Measurements from ENCODE around the gene PCDHB8. TPM values are rescaled to one million over a fixed set of nuclear protein-coding genes. Genes with fewer than 3 reads are reported as not detected.
A peak's percentile ranks its signal among the peaks of the same experiment; 100 is the strongest.
"Not testable (repeated sequence)": the region's sequence is repeated elsewhere in the genome, so short reads cannot be mapped to it uniquely, and the experiment has no call there.

The PCDHB8 gene
- total RNA-seq, 4 donors from 2014 or later, result 0.10 to 1.2 (median 0.76) TPM

DNA sequence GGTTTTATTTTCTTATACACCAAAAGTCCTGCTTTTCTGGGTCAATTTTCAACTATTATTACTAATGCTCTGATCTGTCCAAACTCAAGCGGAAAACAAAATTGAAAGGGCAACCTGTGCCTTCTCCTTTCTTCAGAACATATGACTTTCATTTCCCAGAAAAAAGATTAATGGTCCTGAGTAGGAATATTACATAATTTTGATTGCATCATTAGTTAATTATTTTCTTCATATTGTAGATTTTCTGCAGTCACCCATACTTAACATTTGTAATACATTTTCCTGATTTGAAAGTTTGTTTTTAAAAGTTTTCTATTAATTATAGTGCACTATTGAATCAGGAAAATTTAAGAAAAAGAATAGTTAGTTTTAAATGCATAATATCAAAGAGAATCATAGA, 1.7 kb upstream of the PCDHB8 start:
- no peak overlapping the region for H3K4me3 ChIP-seq (ENCODE audit: low read depth, poor library complexity, severe bottlenecking)
- DNase-seq (ENCODE audit: low spot score in 2 of 2), result no peak
- TF ChIP-seq POLR2A (IDR thresholded peaks at IDR 0.05) (no peak), CTCF (IDR thresholded peaks at IDR 0.05) (no peak)
- intact Hi-C loops (cut with DNase I; ENCODE audit: low total_unique reads), result no loop called here
- 51 to 67% methylated on average over 1 of the region's 1 CpG for WGBS, 2 donors

GRCh38 chr5:141179371-141179770, 1.8 kb downstream of the PCDHB8 start:
- intact Hi-C loops (cut with DNase I; ENCODE audit: low total_unique reads); H3K4me3 ChIP-seq (ENCODE audit: low read depth, poor library complexity, severe bottlenecking); DNase-seq (ENCODE audit: low spot score in 2 of 2): not testable (repeated sequence)
- WGBS, 2 donors, result 38 to 43% methylated on average over 30 to 35 of the region's 39 CpGs

DNA sequence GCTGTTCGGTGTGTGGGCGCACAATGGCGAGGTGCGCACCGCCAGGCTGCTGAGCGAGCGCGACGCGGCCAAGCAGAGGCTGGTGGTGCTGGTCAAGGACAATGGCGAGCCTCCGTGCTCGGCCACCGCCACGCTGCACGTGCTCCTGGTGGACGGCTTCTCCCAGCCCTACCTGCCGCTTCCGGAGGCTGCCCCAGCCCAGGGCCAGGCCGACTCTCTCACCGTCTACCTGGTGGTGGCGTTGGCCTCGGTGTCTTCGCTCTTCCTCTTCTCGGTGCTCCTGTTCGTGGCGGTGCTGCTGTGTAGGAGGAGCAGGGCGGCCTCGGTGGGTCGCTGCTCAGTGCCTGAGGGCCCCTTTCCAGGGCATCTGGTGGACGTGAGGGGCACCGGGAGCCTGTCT, 2.3 kb downstream of the PCDHB8 start:
- DNase-seq (ENCODE audit: low spot score in 2 of 2); intact Hi-C loops (cut with DNase I; ENCODE audit: low total_unique reads); H3K4me3 ChIP-seq (ENCODE audit: low read depth, poor library complexity, severe bottlenecking): not testable (repeated sequence)
- 33 to 50% methylated on average over 20 to 27 of the region's 32 CpGs for WGBS, 2 donors

DNA sequence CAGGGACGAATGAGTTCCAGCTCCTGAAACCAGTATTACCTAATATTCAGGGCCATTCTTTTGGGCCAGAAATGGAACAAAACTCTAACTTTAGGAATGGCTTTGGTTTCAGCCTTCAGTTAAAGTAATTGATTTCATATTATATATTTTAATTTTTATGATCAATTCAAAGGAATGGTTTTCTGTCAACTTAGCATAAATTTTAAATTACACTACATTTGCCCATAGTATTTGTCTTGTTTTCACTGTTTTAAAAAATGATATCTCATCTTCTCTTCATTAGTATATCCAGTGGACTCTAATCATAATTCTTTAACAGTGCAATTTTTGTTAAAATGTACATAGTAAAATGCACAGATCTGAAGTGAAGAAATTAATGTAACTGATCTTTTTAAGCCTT, 2.7 kb downstream of the PCDHB8 start:
- TF ChIP-seq CTCF (IDR thresholded peaks at IDR 0.05), result no peak
- no peak for TF ChIP-seq POLR2A (IDR thresholded peaks at IDR 0.05)

GRCh38 chr5:141182248-141182647, 4.7 kb downstream of the PCDHB8 start, which contains the start of gene PCDHB16:
Gene PCDHB16, plus strand, starts transcription at chr5:141182387. Its CDS starts 173 bp downstream, at chr5:141182560.
- peak within 1 kb of the TSS; percentile 1 for H3K4me3 ChIP-seq (ENCODE audit: low read depth, poor library complexity, severe bottlenecking)
- DNase-seq (ENCODE audit: low spot score in 2 of 2), result no peak
- WGBS, 2 donors, result 10 to 11% methylated on average over 13 of the region's 13 CpGs
- no peak for TF ChIP-seq CTCF (IDR thresholded peaks at IDR 0.05)
- intact Hi-C loops (cut with DNase I; ENCODE audit: low total_unique reads), result no loop called here

More for the DNA sequence above, 2.7 kb downstream of the PCDHB8 start:
- no peak for DNase-seq (ENCODE audit: low spot score in 2 of 2)
- H3K4me3 ChIP-seq (ENCODE audit: low read depth, poor library complexity, severe bottlenecking), result no peak overlapping the region
- 39 to 67% methylated on average over 1 of the region's 1 CpG for WGBS, 2 donors
- intact Hi-C loops (cut with DNase I; ENCODE audit: low total_unique reads), result no loop called here

DNA sequence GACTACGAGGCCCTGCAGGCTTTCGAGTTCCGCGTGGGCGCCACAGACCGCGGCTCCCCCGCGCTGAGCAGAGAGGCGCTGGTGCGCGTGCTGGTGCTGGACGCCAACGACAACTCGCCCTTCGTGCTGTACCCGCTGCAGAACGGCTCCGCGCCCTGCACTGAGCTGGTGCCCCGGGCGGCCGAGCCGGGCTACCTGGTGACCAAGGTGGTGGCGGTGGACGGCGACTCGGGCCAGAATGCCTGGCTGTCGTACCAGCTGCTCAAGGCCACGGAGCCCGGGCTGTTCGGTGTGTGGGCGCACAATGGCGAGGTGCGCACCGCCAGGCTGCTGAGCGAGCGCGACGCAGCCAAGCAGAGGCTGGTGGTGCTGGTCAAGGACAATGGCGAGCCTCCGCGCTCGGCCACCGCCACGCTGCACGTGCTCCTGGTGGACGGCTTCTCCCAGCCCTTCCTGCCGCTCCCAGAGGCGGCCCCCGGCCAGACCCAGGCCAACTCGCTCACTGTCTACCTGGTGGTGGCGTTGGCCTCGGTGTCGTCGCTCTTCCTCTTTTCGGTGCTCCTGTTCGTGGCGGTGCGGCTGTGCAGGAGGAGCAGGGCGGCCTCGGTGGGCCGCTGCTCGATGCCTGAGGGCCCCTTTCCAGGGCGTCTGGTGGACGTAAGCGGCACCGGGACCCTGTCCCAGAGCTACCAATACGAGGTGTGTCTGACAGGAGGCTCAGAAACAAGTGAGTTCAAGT, 6.7 kb downstream of the PCDHB8 start:
- H3K4me3 ChIP-seq (ENCODE audit: low read depth, poor library complexity, severe bottlenecking); intact Hi-C loops (cut with DNase I; ENCODE audit: low total_unique reads); DNase-seq (ENCODE audit: low spot score in 2 of 2): not testable (repeated sequence)
- WGBS, 2 donors, result 20 to 40% methylated on average over 3 to 12 of the region's 69 CpGs

- 18 to 24% methylated on average over 9 of the region's 9 CpGs for WGBS, 2 donors
Observed at GRCh38 chr5:141186897-141187512, 9.4 kb downstream of the PCDHB8 start, which contains the start of gene PCDHB9. Gene PCDHB9, plus strand, starts transcription at chr5:141187161. Its CDS starts 158 bp downstream, at chr5:141187319.

GRCh38 chr5:141188682-141189081, 11.1 kb downstream of the PCDHB8 start:
- H3K4me3 ChIP-seq (ENCODE audit: low read depth, poor library complexity, severe bottlenecking); DNase-seq (ENCODE audit: low spot score in 2 of 2); intact Hi-C loops (cut with DNase I; ENCODE audit: low total_unique reads): not testable (repeated sequence)
- 28 to 36% methylated on average over 8 to 24 of the region's 37 CpGs for WGBS, 2 donors

More at GRCh38 chr5:141186897-141187512, 9.4 kb downstream of the PCDHB8 start, which contains the start of gene PCDHB9:
- intact Hi-C loops (cut with DNase I; ENCODE audit: low total_unique reads), result no loop called here
- no peak for TF ChIP-seq CTCF (IDR thresholded peaks at IDR 0.05)
- no peak for TF ChIP-seq POLR2A (IDR thresholded peaks at IDR 0.05)
- no peak for DNase-seq (ENCODE audit: low spot score in 2 of 2)
- no peak within 1 kb of the TSS for H3K4me3 ChIP-seq (ENCODE audit: low read depth, poor library complexity, severe bottlenecking)

GRCh38 chr5:141189131-141189530, 11.5 kb downstream of the PCDHB8 start:
- DNase-seq (ENCODE audit: low spot score in 2 of 2); intact Hi-C loops (cut with DNase I; ENCODE audit: low total_unique reads); H3K4me3 ChIP-seq (ENCODE audit: low read depth, poor library complexity, severe bottlenecking): not testable (repeated sequence)
- 45% methylated on average over 18 of the region's 35 CpGs; no CpG with 5 or more reads in 1 of the 2 donors for WGBS, 2 donors
